Ishikawa (cell line): ENCODE data around the gene SRCIN1.

Experiments used
- CEBPB ChIP-seq: IDR thresholded peaks from 2 replicates; pipeline ENCODE4 v1.6.1; 2012
- USF1 ChIP-seq: IDR thresholded peaks from 2 replicates; pipeline ENCODE4 v1.6.1; 2012
- YY1 ChIP-seq: IDR thresholded peaks from 2 replicates; pipeline ENCODE4 v1.6.1; 2012; ENCODE audit warnings: low read depth
- TF ChIP-seq, protein P1 (sequence below): IDR thresholded peaks from 2 replicates; pipeline ENCODE4 v1.6.1; 2012
- TF ChIP-seq, protein P2 (sequence below): IDR thresholded peaks from 2 replicates; pipeline ENCODE4 v1.6.1; 2012; ENCODE audit warnings: low read depth, mild to moderate bottlenecking

- TF ChIP-seq, protein P1, sequence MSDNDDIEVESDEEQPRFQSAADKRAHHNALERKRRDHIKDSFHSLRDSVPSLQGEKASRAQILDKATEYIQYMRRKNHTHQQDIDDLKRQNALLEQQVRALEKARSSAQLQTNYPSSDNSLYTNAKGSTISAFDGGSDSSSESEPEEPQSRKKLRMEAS, result no peak
- TF ChIP-seq YY1 (no peak), CEBPB (no peak), USF1 (no peak)
- TF ChIP-seq, protein P2, sequence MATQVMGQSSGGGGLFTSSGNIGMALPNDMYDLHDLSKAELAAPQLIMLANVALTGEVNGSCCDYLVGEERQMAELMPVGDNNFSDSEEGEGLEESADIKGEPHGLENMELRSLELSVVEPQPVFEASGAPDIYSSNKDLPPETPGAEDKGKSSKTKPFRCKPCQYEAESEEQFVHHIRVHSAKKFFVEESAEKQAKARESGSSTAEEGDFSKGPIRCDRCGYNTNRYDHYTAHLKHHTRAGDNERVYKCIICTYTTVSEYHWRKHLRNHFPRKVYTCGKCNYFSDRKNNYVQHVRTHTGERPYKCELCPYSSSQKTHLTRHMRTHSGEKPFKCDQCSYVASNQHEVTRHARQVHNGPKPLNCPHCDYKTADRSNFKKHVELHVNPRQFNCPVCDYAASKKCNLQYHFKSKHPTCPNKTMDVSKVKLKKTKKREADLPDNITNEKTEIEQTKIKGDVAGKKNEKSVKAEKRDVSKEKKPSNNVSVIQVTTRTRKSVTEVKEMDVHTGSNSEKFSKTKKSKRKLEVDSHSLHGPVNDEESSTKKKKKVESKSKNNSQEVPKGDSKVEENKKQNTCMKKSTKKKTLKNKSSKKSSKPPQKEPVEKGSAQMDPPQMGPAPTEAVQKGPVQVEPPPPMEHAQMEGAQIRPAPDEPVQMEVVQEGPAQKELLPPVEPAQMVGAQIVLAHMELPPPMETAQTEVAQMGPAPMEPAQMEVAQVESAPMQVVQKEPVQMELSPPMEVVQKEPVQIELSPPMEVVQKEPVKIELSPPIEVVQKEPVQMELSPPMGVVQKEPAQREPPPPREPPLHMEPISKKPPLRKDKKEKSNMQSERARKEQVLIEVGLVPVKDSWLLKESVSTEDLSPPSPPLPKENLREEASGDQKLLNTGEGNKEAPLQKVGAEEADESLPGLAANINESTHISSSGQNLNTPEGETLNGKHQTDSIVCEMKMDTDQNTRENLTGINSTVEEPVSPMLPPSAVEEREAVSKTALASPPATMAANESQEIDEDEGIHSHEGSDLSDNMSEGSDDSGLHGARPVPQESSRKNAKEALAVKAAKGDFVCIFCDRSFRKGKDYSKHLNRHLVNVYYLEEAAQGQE, result no peak
Measured at GRCh38 chr17:38564254-38564837, 41.4 kb downstream of the SRCIN1 start.
